Measurements from ENCODE around the gene ZNF862.

- TF ChIP-seq, protein P1, sequence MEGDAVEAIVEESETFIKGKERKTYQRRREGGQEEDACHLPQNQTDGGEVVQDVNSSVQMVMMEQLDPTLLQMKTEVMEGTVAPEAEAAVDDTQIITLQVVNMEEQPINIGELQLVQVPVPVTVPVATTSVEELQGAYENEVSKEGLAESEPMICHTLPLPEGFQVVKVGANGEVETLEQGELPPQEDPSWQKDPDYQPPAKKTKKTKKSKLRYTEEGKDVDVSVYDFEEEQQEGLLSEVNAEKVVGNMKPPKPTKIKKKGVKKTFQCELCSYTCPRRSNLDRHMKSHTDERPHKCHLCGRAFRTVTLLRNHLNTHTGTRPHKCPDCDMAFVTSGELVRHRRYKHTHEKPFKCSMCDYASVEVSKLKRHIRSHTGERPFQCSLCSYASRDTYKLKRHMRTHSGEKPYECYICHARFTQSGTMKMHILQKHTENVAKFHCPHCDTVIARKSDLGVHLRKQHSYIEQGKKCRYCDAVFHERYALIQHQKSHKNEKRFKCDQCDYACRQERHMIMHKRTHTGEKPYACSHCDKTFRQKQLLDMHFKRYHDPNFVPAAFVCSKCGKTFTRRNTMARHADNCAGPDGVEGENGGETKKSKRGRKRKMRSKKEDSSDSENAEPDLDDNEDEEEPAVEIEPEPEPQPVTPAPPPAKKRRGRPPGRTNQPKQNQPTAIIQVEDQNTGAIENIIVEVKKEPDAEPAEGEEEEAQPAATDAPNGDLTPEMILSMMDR (IDR thresholded peaks at IDR 0.05) = no peak
- no peak for TF ChIP-seq POLR2A (IDR thresholded peaks at IDR 0.05)
Measured at GRCh38 chr7:149862156-149862555, 24.0 kb downstream of the ZNF862 start.

All from Peyer's patch (tissue), 4 donors.